MM.1S (cell line): ENCODE results near the gene FDX2.

Experiments used
- CTCF ChIP-seq: fragments of 300-600 bp; sonication (generic); IDR thresholded peaks from 2 replicates; pipeline ENCODE4 v1.5.1; 2016; ENCODE audit warnings: antibody characterized with exemption, low read length, mixed read lengths
- EZH2 ChIP-seq: fragments of 300-600 bp; sonication (generic); optimal IDR thresholded peaks from 2 replicates; pipeline ENCODE3; 2017; ENCODE audit warnings: low read depth, mild to moderate bottlenecking, antibody characterized with exemption, low read length, mixed read lengths
- EZH2phosphoT487 ChIP-seq: fragments of 300-600 bp; sonication (generic); IDR thresholded peaks from 2 replicates; pipeline ENCODE4 v1.6.1; 2018; ENCODE audit warnings: antibody characterized with exemption, low read length

GRCh38 chr19:10288662-10289166, 27.1 kb downstream of the FDX2 start:
- TF ChIP-seq CTCF (no peak), EZH2 (no peak), EZH2phosphoT487 (no peak)
